Activated T-cell treated with anti-CD3 and anti-CD28 coated beads, Interleukin-2, amount 50 U/mL, for 4 hours (primary cell): Measurements from ENCODE around the gene OR52B4. TPM values are rescaled to one million over a fixed set of nuclear protein-coding genes. Genes with fewer than 3 reads are reported as not detected.
"Not testable (repeated sequence)": the region's sequence is repeated elsewhere in the genome, so short reads cannot be mapped to it uniquely, and the experiment has no call there.

Source experiments
- ATAC-seq, 2 donors: fragments of 200-7000 bp; cut with Tn5 transposase; one replicate each; pipeline ENCODE4 v1.10.0; 2021
- DNase-seq: peaks from one replicate; pipeline ENCODE4 v3.0.0-alpha.2; 2020
- H3K27me3 Mint-ChIP-seq: one replicate; pipeline ENCODE4 v1.8.0; 2021; ENCODE audit warnings: low read depth, mixed read lengths
- H3K36me3 Mint-ChIP-seq: one replicate; pipeline ENCODE4 v1.8.0; 2022; ENCODE audit warnings: mixed read lengths; ENCODE audit not compliant: insufficient read depth
- H3K4me1 Mint-ChIP-seq: one replicate; pipeline ENCODE4 v1.8.0; 2021; ENCODE audit warnings: low read depth, mixed read lengths
- H3K4me3 Mint-ChIP-seq: one replicate; pipeline ENCODE4 v1.8.0; 2021; ENCODE audit warnings: mild to moderate bottlenecking, moderate library complexity, mixed read lengths
- H3K9me3 Mint-ChIP-seq: one replicate; pipeline ENCODE4 v1.8.0; 2021; ENCODE audit warnings: mixed read lengths
- total RNA-seq, 3 donors: library from RNA; stranded (reverse); gene quantifications; one replicate each; pipeline ENCODE4 v1.2.1, GENCODE V29; 2021

The OR52B4 gene
- not detected for total RNA-seq

DNA sequence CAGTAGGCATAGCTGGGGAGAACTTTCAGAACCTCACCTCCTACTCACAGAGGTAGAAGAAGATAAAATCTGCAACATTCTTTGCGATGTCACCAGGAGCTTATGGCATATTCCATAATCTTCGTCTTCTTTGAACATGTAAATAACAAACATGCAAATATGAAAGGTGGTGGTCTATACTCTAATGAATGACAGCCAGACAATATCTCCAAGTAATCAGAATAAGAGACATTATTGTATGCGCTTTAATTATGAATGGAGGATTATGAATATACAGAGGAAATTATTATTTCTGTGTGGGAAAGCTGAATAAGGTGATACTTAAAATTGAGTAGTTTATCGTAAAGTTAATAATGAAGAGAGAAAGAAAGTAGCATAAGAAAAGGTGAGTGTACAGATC lies at the start of gene OR52B4:
TSS of gene OR52B4 (minus strand) at position 101 of the 400 bp plus-strand sequence. CDS start at position 10, 91 bp downstream.
- ATAC-seq = no peak

DNA sequence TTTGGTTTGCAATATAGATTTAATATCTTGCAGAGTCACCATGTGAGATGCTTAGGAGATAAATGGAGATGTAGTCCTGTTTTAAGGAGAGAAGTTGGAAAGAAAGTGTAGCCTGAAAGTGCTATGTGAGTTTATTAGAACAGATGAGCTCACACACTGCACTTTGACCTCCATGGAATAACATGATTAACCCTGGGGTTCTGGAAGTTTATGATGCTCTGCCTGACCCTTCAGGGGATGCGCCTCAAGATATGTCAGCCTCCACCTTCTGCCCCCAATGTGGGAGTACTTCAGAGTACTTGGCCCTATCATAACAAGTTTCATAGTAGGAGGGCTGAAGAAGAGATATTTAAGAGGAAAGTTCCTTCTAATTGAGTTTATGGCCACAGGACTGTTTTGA lies 48.6 kb upstream of the OR52B4 start:
- Mint-ChIP-seq H3K27me3 (peaks cover 3% of the 10 kb centered on the region), H3K9me3 (no peaks in the 10 kb centered on the region), H3K36me3 (no peaks in the 10 kb centered on the region), H3K4me3 (no peak overlapping the region), H3K4me1 (no peaks in the 10 kb centered on the region)
- DNase-seq = no peak
- no peak for ATAC-seq

More for the DNA sequence above, at the start of gene OR52B4:
- H3K4me1 Mint-ChIP-seq = no peaks in the 10 kb centered on the region
- no peak within 1 kb of the TSS for H3K4me3 Mint-ChIP-seq
- no peaks in the 10 kb centered on the region for H3K9me3 Mint-ChIP-seq
- peaks cover 2% of the 10 kb centered on the region for H3K27me3 Mint-ChIP-seq
- H3K36me3 Mint-ChIP-seq = no peaks in the 10 kb centered on the region
- DNase-seq = no peak

DNA sequence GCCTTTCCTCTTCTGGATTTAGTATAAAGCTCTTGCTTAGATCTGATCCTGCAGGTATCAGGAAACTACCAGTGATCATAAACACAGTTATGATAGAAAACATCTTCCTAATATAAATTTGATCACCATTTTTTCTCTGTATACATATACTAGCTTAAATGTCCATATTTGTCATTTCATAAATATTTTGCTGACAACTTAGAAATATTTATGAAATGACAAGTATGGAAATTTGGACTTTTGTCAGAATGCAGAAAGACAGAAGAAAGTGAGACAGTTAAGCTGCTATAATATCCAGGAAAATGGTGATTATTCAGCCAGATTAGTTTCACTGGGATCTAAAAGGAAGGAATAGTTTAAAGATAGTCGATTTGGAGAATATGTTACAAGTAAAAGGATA lies 48.1 kb upstream of the OR52B4 start:
- peaks cover 5% of the 10 kb centered on the region for H3K27me3 Mint-ChIP-seq
- H3K4me1 Mint-ChIP-seq = no peaks in the 10 kb centered on the region
- H3K4me3 Mint-ChIP-seq = no peak overlapping the region
- H3K9me3 Mint-ChIP-seq = no peaks in the 10 kb centered on the region
- H3K36me3 Mint-ChIP-seq = no peaks in the 10 kb centered on the region
- DNase-seq (no peak), ATAC-seq (no peak)

DNA sequence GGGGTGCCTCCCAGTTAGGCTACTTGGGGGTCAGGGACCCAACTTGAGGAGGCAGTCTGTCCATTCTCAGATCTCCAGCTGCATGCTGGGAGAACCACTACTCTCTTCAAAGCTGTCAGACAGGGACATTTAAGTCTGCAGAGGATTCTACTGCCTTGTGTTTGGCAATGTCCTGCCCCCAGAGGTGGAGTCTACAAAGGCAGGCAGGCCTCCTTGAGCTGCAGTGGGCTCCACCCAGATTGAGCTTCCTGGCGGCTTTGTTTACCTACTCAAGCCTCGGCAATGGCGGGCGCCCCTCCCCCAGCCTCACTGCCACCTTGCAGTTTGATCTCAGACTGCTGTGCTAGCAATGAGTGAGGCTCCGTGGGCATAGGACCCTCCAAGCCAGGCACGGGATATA lies 38.0 kb upstream of the OR52B4 start:
- ATAC-seq, H3K36me3 Mint-ChIP-seq, H3K9me3 Mint-ChIP-seq, H3K4me1 Mint-ChIP-seq, H3K4me3 Mint-ChIP-seq, DNase-seq: not testable (repeated sequence)
- H3K27me3 Mint-ChIP-seq = peaks cover 13% of the 10 kb centered on the region

DNA sequence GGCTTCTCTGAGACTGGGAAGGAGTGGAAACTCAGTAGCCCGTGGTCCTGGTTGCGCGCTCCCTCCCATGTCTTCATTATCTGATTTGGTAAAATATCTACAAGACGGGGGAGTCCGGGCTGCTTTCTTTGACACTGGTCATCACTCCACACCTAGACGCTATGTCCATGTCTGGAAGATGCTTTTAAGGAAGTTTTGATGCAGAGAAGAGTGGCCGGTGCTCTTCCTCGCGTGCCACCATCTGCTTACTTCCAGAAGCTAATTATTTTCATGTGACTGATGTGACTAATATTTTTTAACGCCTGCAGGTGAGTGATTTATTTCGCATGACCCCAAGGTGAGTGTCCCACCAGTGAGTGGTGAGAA lies 25.7 kb upstream of the OR52B4 start:
- Mint-ChIP-seq H3K4me3 (peak overlapping the region; percentile 94), H3K27me3 (peaks cover 3% of the 10 kb centered on the region), H3K4me1 (peaks cover 31% of the 10 kb centered on the region), H3K9me3 (peaks cover 6% of the 10 kb centered on the region), H3K36me3 (peaks cover 24% of the 10 kb centered on the region)
- DNase-seq (no peak), ATAC-seq (peak; percentile 2 to 4)

DNA sequence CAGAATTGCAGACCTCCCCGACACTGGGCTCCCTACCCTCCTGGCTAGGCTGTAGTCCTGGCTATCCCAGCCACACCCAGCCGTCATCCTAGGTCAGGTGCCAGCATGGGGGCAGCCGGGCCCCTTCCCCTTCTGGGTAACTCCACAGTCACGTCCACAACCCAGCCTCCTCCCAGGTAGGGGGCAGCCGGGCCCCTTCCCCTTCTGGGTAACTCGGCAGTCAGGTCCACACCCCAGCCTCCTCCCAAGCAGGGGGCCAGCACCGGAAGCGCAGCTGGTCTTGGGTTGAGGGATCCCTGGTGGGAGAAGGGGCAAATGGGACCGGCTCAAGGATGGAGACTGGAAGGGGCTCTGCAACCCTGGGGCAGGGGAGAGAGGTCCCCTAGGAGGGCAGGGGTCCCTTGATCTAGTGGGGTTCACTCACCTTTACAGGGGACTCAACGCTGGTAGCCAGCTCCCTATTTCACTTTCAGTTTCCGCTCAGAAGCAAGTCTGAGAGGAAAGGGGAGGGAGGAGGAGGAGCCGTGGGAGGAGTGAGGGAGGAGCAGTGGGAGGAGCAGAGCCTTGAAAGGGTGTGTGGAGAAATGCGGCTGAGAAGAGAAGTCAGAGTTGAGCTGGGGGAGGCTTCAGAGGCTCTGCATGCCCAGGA lies 25.1 kb upstream of the OR52B4 start, which contains the start of gene TRIM21:
TSS of gene TRIM21 (minus strand) at position 494 of the 649 bp plus-strand sequence. CDS start 3,293 bp downstream, outside the sequence.
- H3K9me3 Mint-ChIP-seq = peaks cover 5% of the 10 kb centered on the region
- ATAC-seq = peak; percentile 98 to 99
- DNase-seq = peak; percentile 85
- H3K4me3 Mint-ChIP-seq = peak within 1 kb of the TSS; percentile 94
- H3K4me1 Mint-ChIP-seq = peaks cover 31% of the 10 kb centered on the region
- H3K36me3 Mint-ChIP-seq = peaks cover 29% of the 10 kb centered on the region
- peaks cover 3% of the 10 kb centered on the region for H3K27me3 Mint-ChIP-seq

DNA sequence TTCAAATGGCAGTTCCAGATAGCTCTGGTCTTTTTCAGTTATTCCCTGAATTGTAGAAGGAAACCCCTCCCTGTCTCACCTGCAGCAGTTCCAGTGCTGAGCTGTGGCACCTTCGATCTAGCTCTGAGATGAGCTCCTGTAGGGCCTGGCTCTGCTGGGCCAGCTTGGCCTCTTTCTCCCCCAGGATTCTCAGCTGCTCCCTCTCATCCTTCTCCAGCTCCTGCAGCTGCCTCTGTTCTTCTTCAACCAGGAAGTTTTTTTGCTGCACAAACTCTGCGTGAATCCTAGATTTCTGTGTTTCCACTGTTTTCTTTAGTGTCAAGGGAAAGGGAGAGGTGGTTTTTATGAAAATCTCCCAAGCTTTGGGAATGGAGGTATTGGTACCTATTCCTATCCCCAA lies 20.0 kb upstream of the OR52B4 start:
- Mint-ChIP-seq H3K36me3 (peaks cover 68% of the 10 kb centered on the region), H3K9me3 (no peaks in the 10 kb centered on the region), H3K4me3 (no peak overlapping the region), H3K4me1 (peaks cover 26% of the 10 kb centered on the region), H3K27me3 (no peaks in the 10 kb centered on the region)
- DNase-seq = no peak
- ATAC-seq = no peak

DNA sequence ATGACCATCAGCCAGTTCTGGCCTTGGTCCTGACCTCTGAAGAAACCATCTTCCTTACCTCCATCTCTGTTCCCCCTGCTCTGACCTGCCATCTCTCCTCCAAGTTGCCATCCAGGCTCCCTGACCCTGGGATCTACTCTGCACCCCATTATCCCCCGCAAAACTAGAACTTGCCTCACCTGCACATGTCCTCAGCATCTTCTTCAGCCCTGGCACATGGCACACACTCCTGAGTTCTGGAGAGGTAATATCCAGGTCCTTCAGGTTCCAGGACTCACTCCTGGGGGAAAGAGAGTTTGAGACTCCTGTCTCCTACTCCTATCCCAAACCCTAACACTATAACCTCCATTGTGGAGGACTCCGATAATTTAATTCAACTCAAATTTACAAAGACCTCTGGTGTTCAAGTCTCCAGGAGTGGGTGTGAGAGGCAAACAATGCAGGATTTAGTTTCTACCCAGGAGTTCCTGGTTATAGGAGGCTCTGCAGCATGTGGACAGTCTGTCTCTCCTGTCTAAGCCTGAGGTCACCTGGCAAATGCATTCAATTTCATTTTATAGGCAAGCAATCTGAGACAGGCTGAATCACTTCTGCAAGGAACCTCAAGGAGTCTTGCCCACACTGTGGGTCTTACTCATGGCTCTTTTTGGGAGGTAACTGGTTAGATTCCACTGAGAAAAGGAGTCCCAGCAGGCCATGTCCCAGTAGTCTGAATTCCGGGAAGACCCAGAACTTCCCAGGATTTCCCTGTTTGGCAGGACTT lies 18.0 kb upstream of the OR52B4 start:
- peaks cover 67% of the 10 kb centered on the region for H3K36me3 Mint-ChIP-seq
- ATAC-seq = no peak

DNA sequence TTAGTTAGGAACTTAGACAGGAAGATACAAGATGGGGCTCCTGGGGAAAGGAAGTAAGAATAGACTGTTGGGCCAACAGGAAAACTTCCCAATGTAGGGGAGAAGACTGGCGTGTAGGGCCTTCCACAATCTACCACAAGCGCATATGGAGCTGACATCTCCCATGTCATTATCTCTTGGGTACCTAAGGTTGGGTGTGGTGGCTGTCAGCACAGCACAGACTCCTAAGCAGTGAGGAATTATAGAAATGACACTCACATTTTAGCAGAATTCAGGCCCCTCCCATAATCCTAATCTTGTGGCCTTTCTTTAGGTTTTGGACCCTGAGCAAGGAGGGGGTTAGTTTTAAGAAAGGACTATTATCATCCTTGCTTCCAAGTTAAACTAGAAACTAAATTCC lies 13.7 kb upstream of the OR52B4 start:
- H3K4me3 Mint-ChIP-seq = no peak overlapping the region
- ATAC-seq (no peak), DNase-seq (no peak)
- no peaks in the 10 kb centered on the region for H3K9me3 Mint-ChIP-seq
- peaks cover 36% of the 10 kb centered on the region for H3K36me3 Mint-ChIP-seq
- no peaks in the 10 kb centered on the region for H3K27me3 Mint-ChIP-seq
- no peaks in the 10 kb centered on the region for H3K4me1 Mint-ChIP-seq

More for the DNA sequence above, 18.0 kb upstream of the OR52B4 start:
- Mint-ChIP-seq H3K9me3 (no peaks in the 10 kb centered on the region), H3K4me1 (peaks cover 10% of the 10 kb centered on the region), H3K4me3 (no peak overlapping the region), H3K27me3 (no peaks in the 10 kb centered on the region)
- DNase-seq = no peak

DNA sequence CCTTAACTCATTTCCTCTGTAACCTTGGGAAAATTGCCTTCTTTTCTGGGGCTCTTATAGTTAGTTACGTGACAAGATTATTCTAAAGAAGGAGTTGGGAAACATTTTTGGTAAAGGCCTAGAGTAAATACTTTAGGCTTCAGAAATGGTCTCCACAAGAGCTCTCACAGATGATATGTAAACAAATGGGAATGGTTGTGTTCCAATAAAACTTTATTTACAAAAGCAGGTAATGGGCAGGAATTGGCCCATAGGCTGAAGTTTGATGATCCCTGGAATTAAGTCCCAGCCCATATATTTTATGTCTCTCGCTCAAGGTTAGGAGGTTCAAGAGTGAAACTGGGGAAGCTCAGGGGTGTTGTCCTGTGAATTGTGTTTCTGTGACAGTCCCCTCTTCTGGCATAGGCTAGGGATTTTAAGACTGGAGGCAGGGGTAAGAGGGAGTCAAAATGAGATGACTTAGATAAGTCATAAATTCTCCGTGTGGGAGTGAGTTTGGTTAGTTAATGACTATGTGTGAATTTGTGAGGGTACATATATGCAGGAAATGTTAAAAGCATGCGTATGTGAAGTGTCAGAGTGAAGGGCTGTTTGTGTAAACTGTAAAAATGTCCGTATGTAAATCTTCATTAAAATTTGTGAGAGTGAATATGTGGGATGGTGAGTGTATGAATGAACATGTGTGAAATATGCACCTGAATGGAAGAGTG lies 7.4 kb upstream of the OR52B4 start:
- ATAC-seq = peak; percentile 34 to 86

DNA sequence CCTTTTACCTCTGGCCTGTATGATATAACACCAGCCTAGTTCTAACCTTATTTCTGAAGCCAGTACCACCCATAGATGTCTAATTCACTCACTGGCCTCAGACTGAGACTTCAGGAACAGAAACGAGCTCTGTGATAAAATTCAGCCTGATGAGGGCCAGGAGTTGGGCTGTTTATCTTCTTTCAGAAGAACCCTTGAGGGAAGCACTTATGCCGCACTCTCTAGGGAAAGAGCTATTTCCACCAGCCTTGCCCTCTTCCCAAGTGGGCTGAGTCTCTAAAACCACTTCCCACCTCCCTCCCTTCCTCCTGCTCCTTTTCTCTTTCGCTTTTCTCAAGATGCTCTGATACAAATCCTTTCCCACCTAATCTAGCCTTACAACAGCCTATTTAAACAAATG lies 2.0 kb upstream of the OR52B4 start:
- H3K9me3 Mint-ChIP-seq = no peaks in the 10 kb centered on the region
- H3K36me3 Mint-ChIP-seq = no peaks in the 10 kb centered on the region
- DNase-seq (no peak), ATAC-seq (no peak)
- H3K27me3 Mint-ChIP-seq = no peaks in the 10 kb centered on the region
- no peak overlapping the region for H3K4me3 Mint-ChIP-seq
- H3K4me1 Mint-ChIP-seq = no peaks in the 10 kb centered on the region

More for the DNA sequence above, 7.4 kb upstream of the OR52B4 start:
- DNase-seq = no peak
- Mint-ChIP-seq H3K27me3 (no peaks in the 10 kb centered on the region), H3K36me3 (no peaks in the 10 kb centered on the region), H3K9me3 (no peaks in the 10 kb centered on the region), H3K4me1 (no peaks in the 10 kb centered on the region), H3K4me3 (no peak overlapping the region)

DNA sequence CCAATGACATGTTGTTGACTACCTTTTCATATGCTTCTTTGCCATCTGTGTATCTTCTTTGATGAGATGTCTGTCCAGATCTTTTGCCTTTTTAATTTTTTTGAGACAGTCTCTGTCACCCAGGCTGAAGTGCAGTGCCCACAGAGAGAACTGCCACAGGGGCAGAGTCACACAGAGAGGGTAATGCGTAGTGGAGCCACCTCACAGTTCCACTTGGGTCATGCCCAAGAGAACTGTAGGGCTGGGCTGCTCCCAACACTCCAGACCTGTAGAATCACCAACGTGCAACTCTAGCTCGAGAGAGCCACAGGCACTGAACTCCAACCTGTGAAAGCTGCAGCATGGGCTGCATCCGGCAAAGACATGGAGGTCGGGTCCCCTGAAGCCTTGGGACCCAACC lies 20.0 kb downstream of the OR52B4 start:
- not testable (repeated sequence) for H3K9me3 Mint-ChIP-seq, H3K27me3 Mint-ChIP-seq, H3K36me3 Mint-ChIP-seq

DNA sequence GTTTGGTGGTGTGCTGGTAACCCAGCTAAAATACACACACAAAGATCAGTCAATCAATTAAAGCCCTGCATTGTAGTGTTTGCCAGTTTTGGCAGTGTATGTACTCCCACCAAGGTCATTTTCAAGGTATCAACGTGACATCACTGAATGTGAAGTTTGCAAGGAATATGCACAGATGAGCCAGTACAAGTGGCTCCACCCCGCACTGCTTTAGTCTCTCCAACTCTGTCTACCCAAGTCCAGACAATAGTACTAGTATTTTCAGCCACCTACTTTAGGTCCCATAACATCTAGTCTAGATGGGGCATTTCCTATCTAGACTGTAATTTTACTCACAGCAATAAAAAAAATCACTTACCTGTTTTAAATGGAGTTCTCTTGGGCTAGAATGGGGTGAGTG lies 22.8 kb downstream of the OR52B4 start:
- H3K27me3 Mint-ChIP-seq, H3K4me1 Mint-ChIP-seq, H3K36me3 Mint-ChIP-seq, DNase-seq, H3K9me3 Mint-ChIP-seq, ATAC-seq, H3K4me3 Mint-ChIP-seq: not testable (repeated sequence)

More for the DNA sequence above, 20.0 kb downstream of the OR52B4 start:
- not testable (repeated sequence) for ATAC-seq, H3K4me3 Mint-ChIP-seq, DNase-seq, H3K4me1 Mint-ChIP-seq

DNA sequence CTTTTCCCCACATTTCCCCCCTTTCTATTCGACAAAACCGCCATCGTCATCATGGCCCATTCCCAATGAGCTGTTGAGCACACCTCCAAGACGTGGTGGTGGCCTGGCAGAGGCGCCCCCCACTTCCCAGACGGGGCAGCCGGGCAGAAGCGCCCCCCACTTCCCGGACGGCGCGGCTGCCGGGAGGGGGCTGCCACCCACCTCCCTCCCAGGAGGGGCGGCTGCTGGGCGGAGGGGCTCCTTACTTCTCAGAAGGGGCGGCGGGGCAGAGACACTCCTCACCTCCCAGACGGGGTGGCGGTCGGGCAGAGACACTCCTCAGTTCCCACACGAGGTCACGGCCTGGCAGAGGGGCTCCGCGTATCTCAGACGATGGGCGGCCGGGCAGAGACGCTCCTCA lies 33.8 kb downstream of the OR52B4 start:
- H3K9me3 Mint-ChIP-seq, DNase-seq, H3K4me1 Mint-ChIP-seq, H3K4me3 Mint-ChIP-seq, ATAC-seq, H3K27me3 Mint-ChIP-seq, H3K36me3 Mint-ChIP-seq: not testable (repeated sequence)
